ENCODE measurements around the gene RPS27. TPM values are rescaled to one million over a fixed set of nuclear protein-coding genes. Genes with fewer than 3 reads are reported as not detected.

RPS27 gene
- total and polyA plus RNA-seq, 10 of the 15 experiments (the other 5 are each of a cell fraction or from before 2014, with no cell fraction given): 2,708 to 14,234 (median 8,874) TPM

DNA sequence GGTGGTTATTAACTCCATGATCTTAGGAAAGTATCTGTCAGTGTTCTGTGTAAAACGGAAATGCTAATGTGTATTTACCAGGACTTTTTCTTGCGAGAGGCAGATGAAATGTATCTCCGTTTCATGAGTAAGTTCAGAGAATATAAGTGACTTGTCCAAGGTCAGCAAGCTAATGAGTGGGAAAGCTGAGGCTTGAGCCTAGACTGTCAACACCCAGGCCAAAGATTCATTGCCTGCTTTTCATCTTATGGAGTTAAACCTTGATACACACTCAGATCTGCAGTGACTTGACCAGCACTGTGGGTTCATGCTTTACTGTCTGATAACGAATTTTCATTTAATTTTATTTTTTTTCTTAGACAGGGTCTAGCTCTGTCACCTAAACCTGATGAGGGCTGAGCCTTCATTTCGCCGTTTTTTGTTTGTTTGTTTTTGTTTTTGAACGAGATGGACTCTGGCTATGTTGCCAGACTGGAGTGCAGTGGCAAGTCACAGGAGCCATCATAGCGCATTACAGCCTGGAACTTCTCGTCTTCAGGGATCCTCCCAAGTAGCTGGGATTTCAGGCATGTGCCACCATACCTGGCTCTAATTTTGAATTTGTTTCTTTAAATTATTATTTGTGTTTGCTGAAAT lies 12.2 kb upstream of the RPS27 start:
- SMC1A ChIA-PET (ENCODE audit: uncharacterized antibody, unreplicated experiment): interaction anchor here (0.6 to 5.0 kb wide), 21 partner anchors 8 to 406 kb away, joined by 3 to 82 read pairs (median 4); partner anchors contain the start of genes CREB3L4, DENND4B, GATAD2B and RAB13
- RAD21 ChIA-PET (ENCODE audit: unreplicated experiment): interaction anchor here (1.1 to 4.0 kb wide), 12 partner anchors 10 to 307 kb away, joined by 3 to 42 read pairs (median 8); partner anchors contain the start of genes CREB3L4, DENND4B, GATAD2B and ILF2
- H3K9ac ChIP-seq (ENCODE audit: control insufficient read depth, insufficient read depth, low read length): peak overlapping the region; percentile 88
- peak; percentile 23 for FAIRE-seq
- DNase-seq (ENCODE audit: low read depth, low spot score): no peak
- H3K4me3 ChIP-seq: peak overlapping the region; percentile 87
- in situ Hi-C loops (cut with MboI) (no loop called here), intact Hi-C loops (cut with micrococcal nuclease; ENCODE audit: unreplicated experiment) (no loop called here)
- 55% methylated on average over 9 of the region's 9 CpGs for WGBS (ENCODE audit: insufficient coverage, insufficient replicate concordance, low lambda C conversion rate, missing lambda C conversion rate)
- no TSS peak for BruUV-seq (replicated peaks)
- CTCF ChIA-PET: interaction anchor here (0.8 to 6.6 kb wide), 17 partner anchors 9 to 468 kb away, joined by 3 to 62 read pairs (median 6); partner anchors contain the start of genes CREB3L4, DENND4B, ILF2 and RAB13
- H3K27me3 ChIP-seq (replicated peaks in 1 of 2; ENCODE audit: control insufficient read depth in 2 of 2, insufficient read depth in 2 of 2, low read length in 1 of 2): no peaks in the 10 kb centered on the region
- peak overlapping the region; percentile 86 for H3K27ac ChIP-seq (ENCODE audit: control insufficient read depth, insufficient read depth)
- POLR2A ChIA-PET: interaction anchor here (0.5 to 5.3 kb wide), 15 partner anchors 8 to 181 kb away, joined by 3 to 132 read pairs (median 6); partner anchors contain the start of genes CREB3L4, CRTC2, DENND4B and GATAD2B
- no peaks in the 10 kb centered on the region for H4K20me1 ChIP-seq (ENCODE audit: control insufficient read depth, insufficient read depth)
- peak overlapping the region; percentile 78 for H2AFZ ChIP-seq (ENCODE audit: control insufficient read depth, low read depth, low read length)
- H3K36me3 ChIP-seq (ENCODE audit: control insufficient read depth in 2 of 2, insufficient read depth in 2 of 2, low read length in 1 of 2): peaks cover 8 to 12% of the 10 kb centered on the region in 2 experiments
- peaks cover 22% of the 10 kb centered on the region for H3K79me2 ChIP-seq (ENCODE audit: control insufficient read depth, insufficient read depth, low read length)
- 0 out of 3 replicates have a peak, but pooled peaks have one; percentile 2 for ATAC-seq
- H3K9me3 ChIP-seq (replicated peaks; ENCODE audit: control insufficient read depth, insufficient read depth, low read length): no peaks in the 10 kb centered on the region
- peak overlapping the region; percentile 69 for H3K4me2 ChIP-seq (ENCODE audit: control insufficient read depth, insufficient read depth)
- H3K4me1 ChIP-seq (ENCODE audit: control insufficient read depth, insufficient read depth, low read length): peaks cover 4% of the 10 kb centered on the region; the same call in 1 of the 2 replicates
- TF ChIP-seq CREB1 (IDR thresholded peaks at IDR 0.05; ENCODE audit: low read depth) (no peak), ZNF622 (IDR thresholded peaks at IDR 0.05) (no peak), POLR2AphosphoS2 (IDR thresholded peaks at IDR 0.05; ENCODE audit: low read depth, low read length) (no peak), PML (IDR thresholded peaks at IDR 0.05; ENCODE audit: low read length) (no peak), BRCA1 (IDR thresholded peaks at IDR 0.05; ENCODE audit: low read depth, low read length) (no peak), RAD21 (IDR thresholded peaks at IDR 0.05; ENCODE audit: insufficient read depth, low read depth, low read length) (no peak), MYC (IDR thresholded peaks at IDR 0.05; ENCODE audit: insufficient read depth, insufficient read length, insufficient replicate concordance, low read length, severe bottlenecking) (no peak), ZNF217 (IDR thresholded peaks at IDR 0.05) (no peak), ZNF24 (IDR thresholded peaks at IDR 0.05) (no peak), MEF2B (IDR thresholded peaks at IDR 0.05; ENCODE audit: partially characterized antibody, poor library complexity, severe bottlenecking) (no peak), SREBF2 (IDR thresholded peaks at IDR 0.05; ENCODE audit: low read length) (no peak), RCOR1 (conservative IDR thresholded peaks at IDR 0.05; ENCODE audit: low read depth, low read length) (no peak)
- TF ChIP-seq, protein P1, sequence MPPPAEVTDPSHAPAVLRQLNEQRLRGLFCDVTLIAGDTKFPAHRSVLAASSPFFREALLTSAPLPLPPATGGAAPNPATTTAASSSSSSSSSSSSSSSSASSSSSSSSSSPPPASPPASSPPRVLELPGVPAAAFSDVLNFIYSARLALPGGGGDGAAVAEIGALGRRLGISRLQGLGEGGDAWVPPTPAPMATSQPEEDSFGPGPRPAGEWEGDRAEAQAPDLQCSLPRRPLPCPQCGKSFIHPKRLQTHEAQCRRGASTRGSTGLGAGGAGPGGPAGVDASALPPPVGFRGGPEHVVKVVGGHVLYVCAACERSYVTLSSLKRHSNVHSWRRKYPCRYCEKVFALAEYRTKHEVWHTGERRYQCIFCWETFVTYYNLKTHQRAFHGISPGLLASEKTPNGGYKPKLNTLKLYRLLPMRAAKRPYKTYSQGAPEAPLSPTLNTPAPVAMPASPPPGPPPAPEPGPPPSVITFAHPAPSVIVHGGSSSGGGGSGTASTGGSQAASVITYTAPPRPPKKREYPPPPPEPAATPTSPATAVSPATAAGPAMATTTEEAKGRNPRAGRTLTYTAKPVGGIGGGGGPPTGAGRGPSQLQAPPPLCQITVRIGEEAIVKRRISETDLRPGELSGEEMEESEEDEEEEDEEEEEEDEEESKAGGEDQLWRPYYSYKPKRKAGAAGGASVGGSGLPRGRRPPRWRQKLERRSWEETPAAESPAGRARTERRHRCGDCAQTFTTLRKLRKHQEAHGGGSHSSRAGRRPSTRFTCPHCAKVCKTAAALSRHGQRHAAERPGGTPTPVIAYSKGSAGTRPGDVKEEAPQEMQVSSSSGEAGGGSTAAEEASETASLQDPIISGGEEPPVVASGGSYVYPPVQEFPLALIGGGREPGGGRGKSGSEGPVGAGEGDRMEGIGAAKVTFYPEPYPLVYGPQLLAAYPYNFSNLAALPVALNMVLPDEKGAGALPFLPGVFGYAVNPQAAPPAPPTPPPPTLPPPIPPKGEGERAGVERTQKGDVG (CRISPR knock-in tag; IDR thresholded peaks at IDR 0.05): no peak
- TF ChIP-seq, protein P2, sequence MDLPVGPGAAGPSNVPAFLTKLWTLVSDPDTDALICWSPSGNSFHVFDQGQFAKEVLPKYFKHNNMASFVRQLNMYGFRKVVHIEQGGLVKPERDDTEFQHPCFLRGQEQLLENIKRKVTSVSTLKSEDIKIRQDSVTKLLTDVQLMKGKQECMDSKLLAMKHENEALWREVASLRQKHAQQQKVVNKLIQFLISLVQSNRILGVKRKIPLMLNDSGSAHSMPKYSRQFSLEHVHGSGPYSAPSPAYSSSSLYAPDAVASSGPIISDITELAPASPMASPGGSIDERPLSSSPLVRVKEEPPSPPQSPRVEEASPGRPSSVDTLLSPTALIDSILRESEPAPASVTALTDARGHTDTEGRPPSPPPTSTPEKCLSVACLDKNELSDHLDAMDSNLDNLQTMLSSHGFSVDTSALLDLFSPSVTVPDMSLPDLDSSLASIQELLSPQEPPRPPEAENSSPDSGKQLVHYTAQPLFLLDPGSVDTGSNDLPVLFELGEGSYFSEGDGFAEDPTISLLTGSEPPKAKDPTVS (IDR thresholded peaks at IDR 0.05; ENCODE audit: low read depth, low read length): no peak
- TF ChIP-seq, protein P3, sequence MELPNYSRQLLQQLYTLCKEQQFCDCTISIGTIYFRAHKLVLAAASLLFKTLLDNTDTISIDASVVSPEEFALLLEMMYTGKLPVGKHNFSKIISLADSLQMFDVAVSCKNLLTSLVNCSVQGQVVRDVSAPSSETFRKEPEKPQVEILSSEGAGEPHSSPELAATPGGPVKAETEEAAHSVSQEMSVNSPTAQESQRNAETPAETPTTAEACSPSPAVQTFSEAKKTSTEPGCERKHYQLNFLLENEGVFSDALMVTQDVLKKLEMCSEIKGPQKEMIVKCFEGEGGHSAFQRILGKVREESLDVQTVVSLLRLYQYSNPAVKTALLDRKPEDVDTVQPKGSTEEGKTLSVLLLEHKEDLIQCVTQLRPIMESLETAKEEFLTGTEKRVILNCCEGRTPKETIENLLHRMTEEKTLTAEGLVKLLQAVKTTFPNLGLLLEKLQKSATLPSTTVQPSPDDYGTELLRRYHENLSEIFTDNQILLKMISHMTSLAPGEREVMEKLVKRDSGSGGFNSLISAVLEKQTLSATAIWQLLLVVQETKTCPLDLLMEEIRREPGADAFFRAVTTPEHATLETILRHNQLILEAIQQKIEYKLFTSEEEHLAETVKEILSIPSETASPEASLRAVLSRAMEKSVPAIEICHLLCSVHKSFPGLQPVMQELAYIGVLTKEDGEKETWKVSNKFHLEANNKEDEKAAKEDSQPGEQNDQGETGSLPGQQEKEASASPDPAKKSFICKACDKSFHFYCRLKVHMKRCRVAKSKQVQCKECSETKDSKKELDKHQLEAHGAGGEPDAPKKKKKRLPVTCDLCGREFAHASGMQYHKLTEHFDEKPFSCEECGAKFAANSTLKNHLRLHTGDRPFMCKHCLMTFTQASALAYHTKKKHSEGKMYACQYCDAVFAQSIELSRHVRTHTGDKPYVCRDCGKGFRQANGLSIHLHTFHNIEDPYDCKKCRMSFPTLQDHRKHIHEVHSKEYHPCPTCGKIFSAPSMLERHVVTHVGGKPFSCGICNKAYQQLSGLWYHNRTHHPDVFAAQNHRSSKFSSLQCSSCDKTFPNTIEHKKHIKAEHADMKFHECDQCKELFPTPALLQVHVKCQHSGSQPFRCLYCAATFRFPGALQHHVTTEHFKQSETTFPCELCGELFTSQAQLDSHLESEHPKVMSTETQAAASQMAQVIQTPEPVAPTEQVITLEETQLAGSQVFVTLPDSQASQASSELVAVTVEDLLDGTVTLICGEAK (IDR thresholded peaks at IDR 0.05; ENCODE audit: borderline replicate concordance): no peak
